Heart left ventricle (tissue), 16 donors: ENCODE results near the gene LIN28A. TPM values are rescaled to one million over a fixed set of nuclear protein-coding genes. Genes with fewer than 3 reads are reported as not detected.

ENCODE experiments used
- ATAC-seq, 4 donors: fragments of 200-7000 bp; cut with Tn5 transposase; one replicate each; pipeline ENCODE4 v1.9.1; 2020 to 2022; ENCODE audit warnings: moderate library complexity in 4 of 4, mild to moderate bottlenecking in 3 of 4, moderate number of reproducible peaks in 1 of 4
- DNase-seq, 5 donors: peaks; one replicate each; pipeline ENCODE4 v3.0.0-alpha.2; 2020
- H3K27ac ChIP-seq, 12 donors: fragments of 200-600 bp; sonication (generic) in 4 of 12; one replicate each; pipeline versions ENCODE4 v1.5.0 to v1.8.0; 2016 to 2022; ENCODE audit warnings: mild to moderate bottlenecking in 2 of 12
- H3K27me3 ChIP-seq, 9 donors: fragments of 200-600 bp; sonication (generic) in 2 of 9; one replicate each; pipeline versions ENCODE4 v1.5.1 to v1.8.0; 2016 to 2022; ENCODE audit warnings: mild to moderate bottlenecking in 3 of 9
- H3K36me3 ChIP-seq, 9 donors: fragments of 200-600 bp; sonication (generic) in 2 of 9; one replicate each; pipeline versions ENCODE4 v1.5.0 to v1.8.0; 2018 to 2022; ENCODE audit warnings: mild to moderate bottlenecking in 2 of 9
- H3K4me1 ChIP-seq, 12 donors: fragments of 200-600 bp; sonication (generic) in 4 of 12; one replicate each; pipeline versions ENCODE4 v1.5.0 to v1.8.0; 2016 to 2022; ENCODE audit warnings: mild to moderate bottlenecking in 3 of 12
- H3K4me3 ChIP-seq, 12 donors: fragments of 200-600 bp; sonication (generic) in 4 of 12; one replicate each; pipeline versions ENCODE4 v1.5.0 to v1.8.0; 2017 to 2022; ENCODE audit warnings: mild to moderate bottlenecking in 9 of 12, moderate library complexity in 4 of 12
- H3K9me3 ChIP-seq, 12 donors: fragments of 200-600 bp; sonication (generic) in 4 of 12; one replicate each; pipeline versions ENCODE4 v1.5.0 to v1.8.0; 2016 to 2022; ENCODE audit warnings: mild to moderate bottlenecking in 1 of 12
- CTCF ChIP-seq, 12 donors: fragments of 200-600 bp; sonication (generic) in 4 of 12; IDR thresholded peaks; one replicate each; pipeline versions ENCODE4 v1.5.0 to v1.8.0; 2018 to 2022; ENCODE audit warnings: antibody characterized with exemption in 12 of 12, mild to moderate bottlenecking in 5 of 12
- POLR2A ChIP-seq, 2 donors: fragments of 450-650 bp; IDR thresholded peaks; one replicate each; pipeline ENCODE4 v1.6.1; 2017; ENCODE audit warnings: antibody characterized with exemption in 2 of 2, mild to moderate bottlenecking in 2 of 2, moderate library complexity in 2 of 2
- WGBS, 4 donors: extraction: QIAGEN DNeasy Blood & Tissue Kit in 2 of 4; methylation state at CpG; one replicate each; pipeline versions ENCODE4 v1.1.5 to v1.1.7; 2013 to 2018; 5-methylcytosine and 5-hydroxymethylcytosine counted together
- intact Hi-C, 10 donors: fragments of 100-400 bp; cut with DNase I; formaldehyde crosslinking; loops; one replicate each; pipeline versions ENCODE4 v1.11.1 to v1.14.2; 2022
- polyA plus RNA-seq, 2 donors: library from polyadenylated mRNA; stranded (reverse); fragments of 200-250 nt; gene quantifications; one replicate each; pipeline ENCODE4 v1.2.3, GENCODE V29; 2013
- total RNA-seq, 9 donors: library from RNA; depleted of rRNA in 2 of 9; stranded (reverse); fragments of >200 nt in 2 of 9; fragmentation: NEBNext Ultra II Directional in 3 of 9; extraction: Animal tissue kit (Norgen Biotek cat#: 25700) in 3 of 9; gene quantifications; one replicate each; pipeline versions ENCODE4 v1.1.0 to v1.2.4, GENCODE V29; 2016 to 2023
- donor health status: ischemic (EF 13 %, LVEDD 7.1; RV severe dilation, severe dysfunction).
- donor health status: healthy with polysubstance abuse.
- donor health status: DM: no; HTN: yes; CAD: no.
- donor health status: DM: no; HTN: no; CAD: no.
- donor health status: ischemic (EF 25% LVEDD 6.9; RV normal size, moderate dysfunction).
- donor health status: ischemic (EF 25% LVEDD 5.7; RV mildly dilated, moderate dysfunction).
- donor health status: healthy.
- donor health status: DM: yes; HTN: yes; CAD: no.
- donor health status: ischemic (EF 35%, LVEDD 5.7; RV mildly dilated, moderate dysfunction).
- donor health status: nonischemic (EF 11% LVEDD 7.7; RV severe dilation, severe dysfunction).
- donor health status: DM: yes; HTN: yes; CAD: no.
- donor health status: PGD.
- donor health status: ischemic (EF 29% LVEDD 5.4; RV normal size, mild dysfunction).
- donor health status: nonischemic (EF 23%, LVEDD 6.1; RV moderate dilation, normal function).

The LIN28A gene
- total and polyA plus RNA-seq, 11 donors, result 0.15 TPM; not detected in 10

GRCh38 chr1:26468911-26469310 is 58.3 kb downstream of the LIN28A start:
- DNase-seq, result no peak
- Histone ChIP-seq H3K4me1 (peaks cover 0 to 38% (median 25%) of the 10 kb centered on the region in 12 donors), H3K27me3 (no peaks in the 10 kb centered on the region), H3K4me3 (no peak overlapping the region), H3K36me3 (peaks cover 3 to 68% (median 60%) of the 10 kb centered on the region in 9 donors), H3K9me3 (no peaks in the 10 kb centered on the region), H3K27ac (no peak overlapping the region)
- intact Hi-C loops, result loop anchor here in 1 of 10 donors (5.0 kb wide), 1 partner anchor 37 kb away; the partner anchor contains the start of gene DHDDS
- no peak for ATAC-seq
- TF ChIP-seq POLR2A (IDR thresholded peaks at IDR 0.05) (no peak), CTCF (IDR thresholded peaks at IDR 0.05) (no peak)
- WGBS, 4 donors, result 64 to 85% (median 75%) methylated on average over 6 to 10 of the region's 10 CpGs

GRCh38 chr1:26469558-26469957 is 58.9 kb downstream of the LIN28A start:
- ATAC-seq (no peak), DNase-seq (no peak)
- 89 to 95% (median 92%) methylated on average over 5 of the region's 5 CpGs for WGBS, 4 donors
- intact Hi-C loops, result loop anchor here in 1 of 10 donors (5.0 kb wide), 1 partner anchor 37 kb away; the partner anchor contains the start of gene DHDDS
- Histone ChIP-seq H3K27ac (no peak overlapping the region), H3K36me3 (peaks cover 3 to 68% (median 60%) of the 10 kb centered on the region in 9 donors), H3K9me3 (no peaks in the 10 kb centered on the region), H3K27me3 (no peaks in the 10 kb centered on the region), H3K4me3 (no peak overlapping the region), H3K4me1 (peaks cover 0 to 40% (median 31%) of the 10 kb centered on the region in 12 donors)
- TF ChIP-seq POLR2A (IDR thresholded peaks at IDR 0.05) (no peak), CTCF (IDR thresholded peaks at IDR 0.05) (no peak)

GRCh38 chr1:26470878-26471497 is 60.4 kb downstream of the LIN28A start:
- intact Hi-C loops, result loop anchor here in 1 of 10 donors (5.0 kb wide), 1 partner anchor 39 kb away; the partner anchor contains the start of gene DHDDS
- Histone ChIP-seq H3K27ac (peak overlapping the region in 3 of 12 donors; percentile 92 to 100 (median 99)), H3K4me1 (peaks cover 0 to 41% (median 33%) of the 10 kb centered on the region in 12 donors), H3K4me3 (peak overlapping the region in 8 of 12 donors; percentile 67 to 100 (median 88)), H3K36me3 (peaks cover 0 to 62% (median 54%) of the 10 kb centered on the region in 9 donors), H3K27me3 (no peaks in the 10 kb centered on the region), H3K9me3 (no peaks in the 10 kb centered on the region)
- WGBS, 4 donors, result 44 to 56% (median 47%) methylated on average over 14 of the region's 14 CpGs
- TF ChIP-seq CTCF (IDR thresholded peaks at IDR 0.05) (no peak), POLR2A (IDR thresholded peaks at IDR 0.05) (no peak)
- no peak for DNase-seq
- ATAC-seq, result no peak

GRCh38 chr1:26471498-26472319 is 61.1 kb downstream of the LIN28A start:
- peaks cover 0 to 62% (median 54%) of the 10 kb centered on the region in 9 donors for H3K36me3 ChIP-seq
- DNase-seq, result peak; percentile 64 to 86 (median 76)
- H3K9me3 ChIP-seq, result no peaks in the 10 kb centered on the region
- ATAC-seq, result peak; percentile 28 to 58 (median 44)
- no peaks in the 10 kb centered on the region for H3K27me3 ChIP-seq
- H3K4me3 ChIP-seq, result peak overlapping the region; percentile 61 to 100 (median 92)
- 1% methylated on average over 16 to 52 of the region's 52 CpGs for WGBS, 4 donors
- intact Hi-C loops, result loop anchor here in 3 of 10 donors (2.0 to 5.0 kb wide), 3 partner anchors 29 to 39 kb away; partner anchors contain the start of gene DHDDS (in 2 of the 3)
- H3K27ac ChIP-seq, result peak overlapping the region; percentile 92 to 100 (median 100)
- H3K4me1 ChIP-seq, result peaks cover 0 to 41% (median 33%) of the 10 kb centered on the region in 12 donors
- TF ChIP-seq CTCF (IDR thresholded peaks at IDR 0.05), result no peak
- TF ChIP-seq POLR2A (IDR thresholded peaks at IDR 0.05), result no peak
